GM12892 (cell line): ENCODE data around the gene PCDHGB4.

Experiments
- POLR2A ChIP-seq: IDR thresholded peaks from 2 replicates; pipeline ENCODE4 v1.6.1; 2011; ENCODE audit warnings: low read depth, low read length, control low read depth
- POLR2AphosphoS5 ChIP-seq: IDR thresholded peaks from 2 replicates; pipeline ENCODE4 v1.6.1; 2011; ENCODE audit warnings: low read depth, low read length, control low read depth
- TAF1 ChIP-seq: IDR thresholded peaks from 2 replicates; pipeline ENCODE4 v1.6.1; 2011; ENCODE audit warnings: low read depth, mild to moderate bottlenecking, control low read depth, low read length, borderline replicate concordance

DNA sequence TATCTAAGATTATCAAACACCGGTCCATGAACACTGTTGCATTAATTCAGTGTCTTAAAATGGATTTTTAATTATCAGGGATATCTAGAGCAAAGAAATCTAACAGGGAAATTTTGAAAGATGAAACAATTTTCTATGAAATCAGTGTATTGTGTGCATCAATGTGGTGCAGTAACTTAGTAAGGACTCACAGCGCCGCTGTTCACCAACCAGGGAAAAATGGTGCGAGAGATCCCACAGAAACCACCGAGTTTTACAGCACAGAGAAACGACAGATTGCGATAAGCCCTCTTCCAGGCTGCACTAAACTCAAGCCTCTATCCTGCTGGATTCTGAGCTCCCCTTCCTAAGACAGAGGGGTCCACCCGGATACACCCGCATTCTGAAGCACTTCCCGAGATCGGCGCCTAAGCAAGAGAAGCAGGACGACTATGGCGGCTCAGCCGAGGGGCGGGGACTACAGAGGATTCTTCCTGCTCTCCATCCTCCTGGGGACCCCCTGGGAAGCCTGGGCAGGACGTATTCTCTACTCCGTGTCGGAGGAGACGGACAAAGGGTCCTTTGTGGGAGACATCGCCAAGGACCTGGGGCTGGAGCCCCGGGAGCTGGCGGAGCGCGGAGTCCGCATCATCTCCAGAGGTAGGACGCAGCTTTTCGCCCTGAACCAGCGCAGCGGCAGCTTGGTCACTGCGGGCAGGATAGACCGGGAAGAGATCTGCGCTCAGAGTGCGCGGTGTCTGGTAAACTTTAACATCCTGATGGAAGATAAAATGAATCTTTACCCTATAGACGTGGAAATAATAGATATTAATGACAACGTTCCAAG, 4.8 kb upstream of the PCDHGB4 start, which contains the start of gene PCDHGA7:
- TF ChIP-seq POLR2AphosphoS5 (no peak), TAF1 (no peak), POLR2A (no peak)
